NCI-H2029 (cell line): Measurements from ENCODE around the gene OR7C2.

Source experiments
- DNase-seq: peaks from one replicate; lab custom pipeline; 2025; lab: John Stamatoyannopoulos, UW

The OR7C2 gene

GRCh38 chr19:14979476-14980255 lies 38.4 kb downstream of the OR7C2 start, which contains the start of gene SLC1A6:
Gene SLC1A6 (minus strand): TSS chr19:14979864. CDS start chr19:14972910, 6,954 bp downstream.
- no peak for DNase-seq

GRCh38 chr19:14985133-14985532 lies 43.8 kb downstream of the OR7C2 start:
- no peak for DNase-seq
